GM12892 (cell line): Measurements from ENCODE around the gene ATXN2.

Experiments used
- POLR2A ChIP-seq: IDR thresholded peaks from 2 replicates; pipeline ENCODE4 v1.6.1; 2011; ENCODE audit warnings: low read depth, low read length, control low read depth
- POLR2AphosphoS5 ChIP-seq: IDR thresholded peaks from 2 replicates; pipeline ENCODE4 v1.6.1; 2011; ENCODE audit warnings: low read depth, low read length, control low read depth
- TAF1 ChIP-seq: IDR thresholded peaks from 2 replicates; pipeline ENCODE4 v1.6.1; 2011; ENCODE audit warnings: low read depth, mild to moderate bottlenecking, control low read depth, low read length, borderline replicate concordance

GRCh38 chr12:111448846-111449790 is 150.0 kb downstream of the ATXN2 start:
- TF ChIP-seq POLR2AphosphoS5 (no peak), POLR2A (no peak), TAF1 (no peak)
